GM20000 (cell line): Measurements from ENCODE around the gene ALOX15B.

Source experiments
- DNase-seq: peaks from one replicate; pipeline ENCODE4 v3.0.0; 2012; ENCODE audit warnings: low spot score
- CTCF ChIP-seq: IDR thresholded peaks from 2 replicates; pipeline ENCODE4 v1.5.1; 2012; ENCODE audit warnings: mild to moderate bottlenecking, control low read depth; ENCODE audit errors: extremely low read depth, missing control alignments

ALOX15B gene

GRCh38 chr17:8087075-8087951, 48.5 kb downstream of the ALOX15B start, which contains the start of gene ALOX12B:
Gene ALOX12B (minus strand): TSS chr17:8087716. CDS start chr17:8087442, 274 bp downstream.
- DNase-seq = no peak
- no peak for TF ChIP-seq CTCF

- no peak for DNase-seq
- no peak for TF ChIP-seq CTCF
Measured at GRCh38 chr17:8087952-8088230, 49.0 kb downstream of the ALOX15B start.

- no peak for TF ChIP-seq CTCF
- DNase-seq = no peak
Measured at GRCh38 chr17:8089728-8090127, 50.9 kb downstream of the ALOX15B start.

GRCh38 chr17:8091033-8091687, 52.3 kb downstream of the ALOX15B start:
- no peak for TF ChIP-seq CTCF
- peak; percentile 67 for DNase-seq

GRCh38 chr17:8095361-8095760, 56.5 kb downstream of the ALOX15B start:
- no peak for TF ChIP-seq CTCF

GRCh38 chr17:8096541-8096940, 57.7 kb downstream of the ALOX15B start:
- no peak for DNase-seq

More at GRCh38 chr17:8095361-8095760, 56.5 kb downstream of the ALOX15B start:
- no peak for DNase-seq

More at GRCh38 chr17:8096541-8096940, 57.7 kb downstream of the ALOX15B start:
- no peak for TF ChIP-seq CTCF
